GM21447 (cell line): ENCODE results near the gene ENOPH1.

Experiments
- ATAC-seq: cut with Tn5 transposase; IDR thresholded peaks from one replicate; pipeline ENCODE4 v1.9.1; 2021; ENCODE audit not compliant: unreplicated experiment

Gene ENOPH1

DNA sequence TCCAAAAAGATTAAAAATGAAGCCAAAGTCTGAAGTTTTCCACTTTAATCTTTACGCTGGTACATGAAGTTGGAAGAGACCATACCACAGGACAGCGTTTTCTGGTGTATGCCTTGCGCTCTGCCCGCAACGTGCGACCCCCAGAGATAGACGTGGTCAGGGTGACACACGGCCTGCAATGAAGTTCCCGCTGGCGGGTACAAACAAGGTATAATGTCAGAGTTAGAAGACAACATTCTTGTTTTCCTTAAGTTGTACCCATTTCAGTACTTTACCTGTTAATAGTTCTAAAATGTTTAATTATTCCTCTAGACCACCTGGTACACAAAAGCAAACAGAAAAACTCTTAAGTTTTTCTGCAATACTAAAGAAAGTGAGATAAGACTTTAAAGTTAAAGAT lies 4.9 kb upstream of the ENOPH1 start:
- ATAC-seq, result no peak

DNA sequence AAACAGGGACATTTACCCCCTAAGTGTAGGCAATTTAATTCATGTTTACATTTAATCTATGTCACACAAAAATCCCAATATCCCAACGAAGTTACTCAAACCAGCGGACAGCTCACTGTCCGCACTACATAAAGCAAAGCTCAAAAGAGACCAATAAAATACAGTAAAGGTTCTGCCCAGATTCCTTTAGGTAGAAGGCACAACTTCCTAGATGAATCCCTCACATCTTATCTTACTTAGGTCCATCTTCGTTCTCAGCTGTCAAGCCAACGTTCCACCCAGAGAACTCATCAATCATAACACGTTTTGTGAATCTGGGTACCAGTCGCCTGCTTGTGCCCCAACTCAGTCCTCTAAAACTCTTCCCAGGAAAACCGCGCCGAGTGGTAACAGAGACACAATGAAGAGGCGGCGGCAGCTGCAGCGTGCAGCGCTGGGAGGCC lies 1.8 kb upstream of the ENOPH1 start:
- no peak for ATAC-seq

DNA sequence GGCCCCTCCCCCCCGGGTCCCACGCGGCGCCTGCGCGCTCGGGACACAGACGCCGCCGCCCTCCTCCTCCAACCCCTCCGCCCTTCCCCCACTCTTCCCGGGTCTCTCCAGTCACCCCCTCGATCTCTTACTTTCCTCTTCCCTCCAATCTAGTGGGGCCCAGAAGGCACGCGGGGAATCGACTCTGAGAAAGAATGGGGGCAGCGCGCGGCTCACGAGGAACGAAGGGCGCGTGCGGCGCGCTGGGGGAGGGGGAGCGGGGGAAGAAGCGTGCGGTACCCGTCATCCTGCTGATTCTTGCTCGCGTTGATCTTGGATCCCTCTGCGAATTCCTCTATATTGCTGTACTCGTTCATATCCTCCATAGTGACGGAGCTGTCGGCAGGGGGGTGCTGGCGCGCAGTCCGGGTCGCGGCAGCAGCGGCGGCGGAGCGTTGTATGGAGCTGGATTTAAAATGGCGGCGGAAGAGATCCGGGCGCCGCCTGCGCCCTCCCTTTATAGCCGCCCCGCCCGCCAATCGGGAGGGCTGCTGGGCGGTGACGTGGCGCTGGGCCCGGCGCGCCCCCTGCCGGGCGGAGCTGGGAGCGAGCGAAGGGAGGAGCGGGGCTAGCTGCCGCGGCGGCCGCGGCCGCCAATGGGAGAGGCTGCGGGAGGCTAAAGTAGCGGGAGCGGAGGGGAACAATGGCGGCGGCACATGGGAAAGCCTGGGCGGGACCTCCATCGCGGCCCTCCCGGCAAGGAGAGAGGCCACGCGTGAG lies 1.2 kb upstream of the ENOPH1 start:
- peak; percentile 49 for ATAC-seq

DNA sequence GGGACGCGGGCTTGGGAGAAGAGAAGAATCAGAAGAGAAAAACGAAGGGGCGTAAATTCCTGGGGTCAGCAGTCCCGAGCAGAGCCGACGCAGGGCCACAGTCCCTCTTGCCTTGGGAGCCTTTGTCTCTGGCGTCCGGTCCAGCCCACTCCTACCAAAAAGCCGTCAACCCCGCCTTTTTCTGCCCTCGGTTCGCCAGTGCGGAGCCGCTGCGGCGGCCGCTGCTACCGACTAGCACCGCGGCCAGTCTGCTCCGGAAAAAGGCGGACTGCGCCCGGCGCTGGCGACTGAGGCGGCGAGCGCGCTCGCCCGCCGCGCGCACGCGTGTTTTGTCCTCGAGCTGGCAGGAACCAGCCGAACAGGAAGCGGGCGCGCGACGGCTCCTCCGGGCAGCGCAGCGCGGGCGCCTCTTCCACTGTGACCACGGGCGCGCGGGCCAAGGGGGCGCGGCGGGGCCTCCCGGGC lies 630 bp upstream of the ENOPH1 start:
- ATAC-seq, result no peak

DNA sequence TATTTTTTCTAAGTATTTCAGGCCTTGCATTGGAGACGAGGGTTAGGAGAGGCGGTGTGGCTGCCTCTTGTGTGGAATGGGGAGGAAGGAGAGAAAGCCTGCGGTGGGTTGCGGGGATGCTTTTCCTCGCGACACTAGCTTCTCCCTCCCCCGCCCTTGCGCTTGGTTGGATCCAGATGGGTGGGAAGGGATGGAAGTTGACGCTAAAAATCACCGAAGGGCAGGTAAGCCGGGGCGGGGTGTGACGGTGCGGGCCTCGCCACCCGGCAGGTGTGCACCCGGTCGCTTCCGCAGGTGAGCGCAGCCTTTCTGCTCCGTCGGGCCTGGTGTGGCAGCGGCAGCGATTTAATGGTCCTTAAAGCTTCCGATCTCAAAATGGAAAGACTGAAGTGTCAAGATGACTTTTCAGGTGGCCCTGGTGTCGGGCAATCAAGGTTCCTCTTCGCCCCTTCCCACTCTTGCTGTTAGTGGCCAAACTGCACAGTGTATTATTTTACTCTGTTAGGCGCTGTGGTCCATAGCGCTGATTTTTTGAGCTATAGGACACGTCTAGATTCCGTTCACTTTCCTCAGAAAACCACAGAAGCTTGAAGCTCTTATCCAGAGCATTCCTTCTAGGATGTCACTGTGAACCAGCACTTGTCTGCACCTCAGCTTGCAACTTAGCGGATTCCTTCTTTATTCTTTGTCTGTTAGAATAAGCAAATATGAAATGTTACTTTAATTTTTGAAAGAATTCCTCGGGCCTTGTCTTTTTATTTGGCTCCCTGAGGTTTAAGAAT lies 765 bp downstream of the ENOPH1 start:
- peak; percentile 6 for ATAC-seq

DNA sequence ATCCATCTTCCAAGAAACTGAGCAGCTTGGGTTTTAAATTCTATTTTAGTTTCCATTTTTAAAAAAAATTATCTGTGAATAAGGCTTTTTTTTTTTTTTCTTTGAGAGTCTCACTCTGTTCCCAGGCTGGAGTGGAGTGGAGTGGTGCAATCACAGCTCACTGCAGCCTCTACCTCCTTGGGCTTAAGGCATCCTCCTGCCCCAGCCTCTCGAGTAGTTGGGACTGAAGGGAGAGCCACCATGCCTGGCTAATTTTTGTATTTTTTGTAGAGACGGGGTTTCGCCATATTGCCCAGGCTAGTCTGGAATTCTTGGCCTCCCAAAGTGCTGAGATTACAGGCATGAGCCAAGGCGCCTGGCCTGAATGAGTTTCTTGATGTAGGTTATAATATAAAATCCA lies 1.4 kb downstream of the ENOPH1 start:
- no peak for ATAC-seq

DNA sequence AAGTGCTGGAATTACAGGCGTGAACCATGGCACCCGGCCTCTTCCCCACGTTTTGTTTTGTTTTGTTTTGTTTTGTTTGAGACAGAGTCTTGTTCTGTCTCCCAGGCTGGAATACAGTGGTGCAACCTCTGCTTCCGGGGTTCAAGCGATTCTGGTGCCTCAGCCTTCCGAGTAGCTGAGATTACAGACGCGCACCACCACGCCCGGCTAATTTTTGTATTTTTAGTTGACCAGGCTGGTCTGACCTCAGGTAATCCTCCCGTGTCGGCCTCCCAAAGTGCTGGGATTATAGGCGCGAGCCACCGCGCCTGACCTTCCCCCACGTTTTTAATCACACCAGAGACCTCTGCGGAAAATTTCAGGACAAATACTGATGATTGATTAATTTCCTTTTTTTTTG lies 2.2 kb downstream of the ENOPH1 start:
- ATAC-seq, result no peak

DNA sequence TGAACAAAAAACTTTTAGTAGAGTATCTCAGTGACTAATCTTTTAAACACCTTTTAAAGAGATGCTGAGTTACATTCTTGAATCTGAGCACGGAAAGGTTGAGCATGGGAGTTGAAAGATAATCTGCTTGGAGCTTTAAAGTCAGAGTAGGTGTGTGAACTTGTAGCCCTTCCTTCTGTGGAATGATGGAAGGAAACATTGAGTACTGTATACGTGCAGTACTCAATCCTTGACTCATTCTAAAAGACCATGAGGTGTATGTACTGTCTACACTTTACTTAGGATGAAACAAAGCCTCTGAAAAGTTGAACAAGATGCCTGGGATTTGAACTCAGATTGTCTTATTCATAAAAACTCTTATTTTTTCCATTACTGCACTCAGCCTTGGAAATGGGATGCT lies 3.4 kb downstream of the ENOPH1 start:
- no peak for ATAC-seq

DNA sequence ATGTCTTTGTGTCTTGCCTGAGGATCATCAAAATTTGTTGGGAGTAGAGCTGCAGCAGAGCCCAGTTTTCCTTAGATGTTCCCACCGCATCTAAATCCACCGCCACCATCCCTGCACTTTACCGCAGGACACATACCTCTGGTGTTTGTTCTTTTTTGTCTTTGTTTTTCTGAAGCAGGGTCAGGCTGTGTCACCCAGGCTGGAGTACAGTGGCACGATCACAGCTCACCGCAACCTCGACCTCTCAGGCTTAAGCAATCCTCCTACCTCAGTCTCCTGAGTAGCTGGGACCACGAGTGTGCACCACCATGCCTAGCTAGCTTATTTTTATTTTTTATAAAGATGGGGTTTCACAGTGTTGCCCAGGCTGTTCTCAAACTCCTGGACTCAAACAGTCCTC lies 4.6 kb downstream of the ENOPH1 start:
- no peak for ATAC-seq

DNA sequence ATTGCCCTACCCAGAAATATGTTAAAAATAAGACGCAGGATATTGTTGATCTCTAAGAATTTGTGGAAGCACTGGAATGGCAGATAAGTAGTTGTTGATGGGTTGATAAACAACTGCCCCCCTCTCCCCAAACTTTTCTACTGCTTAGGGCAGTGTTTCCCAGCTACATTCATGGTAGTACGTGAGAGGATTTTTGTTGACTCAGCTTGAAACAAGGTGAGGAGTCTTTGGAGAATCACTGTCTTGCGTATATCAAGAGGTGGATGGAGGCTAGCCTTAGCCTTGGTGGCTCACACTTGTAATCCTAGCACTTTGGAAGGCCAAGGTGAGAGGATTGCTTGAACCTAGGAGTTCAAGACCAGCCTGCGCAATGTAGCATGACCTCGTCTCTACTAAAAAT lies 5.7 kb downstream of the ENOPH1 start:
- no peak for ATAC-seq

DNA sequence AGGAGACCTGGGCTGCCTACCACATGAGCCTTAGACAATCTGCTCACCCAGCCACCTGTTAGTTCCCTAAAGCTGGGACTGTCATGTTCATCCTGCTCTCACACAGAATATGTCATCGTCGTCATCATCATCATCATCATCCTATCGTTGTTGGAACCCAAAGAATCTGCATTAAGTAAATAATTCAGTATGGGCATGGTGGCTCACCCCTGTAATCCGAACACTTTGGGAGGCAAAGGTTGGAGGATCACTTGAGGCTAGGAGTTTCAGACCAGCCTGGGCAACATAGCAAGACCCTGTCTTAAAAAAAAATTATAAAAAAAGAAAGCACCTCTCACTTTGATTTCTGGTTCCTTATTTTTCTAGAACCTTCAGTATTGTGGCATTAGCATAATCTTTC lies 6.4 kb downstream of the ENOPH1 start:
- no peak for ATAC-seq

DNA sequence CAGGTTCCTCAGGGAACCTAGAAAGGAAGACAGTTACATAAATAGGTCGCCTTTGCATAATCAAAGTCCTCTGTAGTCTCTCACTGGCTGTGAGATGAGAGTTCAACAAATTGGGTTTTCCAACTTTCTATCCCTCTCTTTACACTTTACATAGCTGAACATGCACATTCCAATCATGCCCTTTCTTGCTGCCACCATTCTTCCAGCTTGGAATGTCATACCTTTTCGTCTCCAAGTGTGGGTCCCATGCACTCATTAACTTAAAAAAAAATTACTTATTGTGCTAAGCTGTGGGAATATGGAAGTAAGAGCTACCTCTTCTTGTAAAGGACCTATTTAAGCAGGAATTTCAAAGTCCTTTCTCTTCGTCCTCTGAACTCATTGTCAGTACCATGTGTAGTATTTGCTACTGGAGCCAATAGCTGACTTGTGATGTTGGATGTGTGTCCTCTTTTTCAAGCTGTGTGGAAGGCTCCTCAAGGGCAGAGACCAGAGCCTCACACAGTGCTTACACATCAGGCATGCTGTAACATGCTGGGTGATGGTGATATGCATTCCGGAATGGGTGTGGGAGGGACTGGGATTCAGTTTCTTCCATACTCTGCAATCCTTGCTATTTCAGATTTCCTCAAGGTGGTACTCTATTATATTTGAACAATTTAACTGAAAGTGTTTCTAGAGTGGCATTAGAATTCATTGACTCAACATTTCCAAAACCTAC lies 7.1 kb downstream of the ENOPH1 start:
- no peak for ATAC-seq

DNA sequence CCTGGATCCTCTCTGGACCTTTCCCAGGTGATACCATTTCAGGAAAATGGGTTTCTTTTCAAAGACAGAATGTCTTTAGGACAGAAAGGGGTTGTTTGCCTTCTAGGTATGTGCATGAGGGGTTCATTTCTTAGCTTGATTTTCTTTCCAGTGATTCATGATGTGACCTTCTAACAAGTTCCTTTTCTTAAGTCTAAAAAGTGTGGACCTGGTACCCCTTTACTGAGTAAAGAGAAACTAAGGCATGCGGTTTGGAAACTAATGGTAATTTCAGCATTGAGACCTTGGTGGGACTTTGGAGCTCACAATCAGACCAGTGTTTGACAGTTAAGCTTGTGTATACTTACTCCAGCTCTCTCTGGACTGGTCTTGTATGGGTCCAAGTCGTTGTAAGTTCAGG lies 8.7 kb downstream of the ENOPH1 start:
- ATAC-seq, result no peak

DNA sequence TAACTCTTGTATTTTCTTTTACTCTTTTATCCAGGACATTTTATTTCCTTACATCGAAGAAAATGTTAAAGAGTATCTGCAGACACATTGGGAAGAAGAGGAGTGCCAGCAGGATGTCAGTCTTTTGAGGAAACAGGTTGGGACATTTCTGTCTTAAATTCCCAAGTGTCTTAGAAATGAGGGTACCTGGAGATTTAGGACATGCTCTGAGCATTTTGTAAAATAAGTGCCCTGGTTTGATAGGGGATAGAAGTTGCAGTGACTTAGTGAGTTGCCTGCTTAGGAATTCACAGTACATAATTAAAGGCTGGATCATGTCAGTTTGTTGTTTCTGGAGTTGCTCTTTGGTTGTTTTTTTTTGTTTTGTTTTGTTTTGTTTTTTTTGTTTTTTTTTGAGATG lies 17.5 kb downstream of the ENOPH1 start:
- no peak for ATAC-seq

DNA sequence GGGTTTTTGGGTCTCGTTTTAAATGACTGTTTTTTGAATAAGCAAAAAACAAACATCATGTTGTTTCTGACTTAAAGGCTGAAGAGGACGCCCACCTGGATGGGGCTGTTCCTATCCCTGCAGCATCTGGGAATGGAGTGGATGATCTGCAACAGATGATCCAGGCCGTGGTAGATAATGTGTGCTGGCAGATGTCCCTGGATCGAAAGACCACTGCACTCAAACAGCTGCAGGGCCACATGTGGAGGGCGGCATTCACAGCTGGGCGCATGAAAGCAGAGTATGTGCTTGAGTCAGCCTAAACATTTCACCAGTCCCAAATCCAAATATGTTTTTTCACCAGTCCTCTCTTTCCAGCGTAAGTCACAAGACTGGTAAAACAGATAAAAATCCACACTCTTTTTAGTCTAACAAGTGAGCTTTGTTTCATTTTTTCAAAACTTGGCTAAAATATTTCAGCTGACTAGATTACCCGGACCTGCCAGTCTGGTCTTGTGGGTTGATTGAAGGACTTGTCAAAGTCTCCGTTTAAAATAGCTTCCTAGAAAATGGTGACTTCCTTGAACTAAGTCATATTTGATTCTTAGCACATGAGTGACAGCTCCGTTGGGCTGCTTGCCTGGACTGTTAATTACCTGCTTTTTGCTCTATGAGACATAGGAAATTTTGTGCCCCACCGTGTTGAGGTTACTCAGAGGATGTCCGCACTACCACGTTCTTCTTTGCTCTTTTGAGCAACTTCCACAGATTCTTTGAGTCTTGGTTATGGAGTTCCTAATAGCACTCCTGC lies 20.8 kb downstream of the ENOPH1 start:
- ATAC-seq, result no peak

DNA sequence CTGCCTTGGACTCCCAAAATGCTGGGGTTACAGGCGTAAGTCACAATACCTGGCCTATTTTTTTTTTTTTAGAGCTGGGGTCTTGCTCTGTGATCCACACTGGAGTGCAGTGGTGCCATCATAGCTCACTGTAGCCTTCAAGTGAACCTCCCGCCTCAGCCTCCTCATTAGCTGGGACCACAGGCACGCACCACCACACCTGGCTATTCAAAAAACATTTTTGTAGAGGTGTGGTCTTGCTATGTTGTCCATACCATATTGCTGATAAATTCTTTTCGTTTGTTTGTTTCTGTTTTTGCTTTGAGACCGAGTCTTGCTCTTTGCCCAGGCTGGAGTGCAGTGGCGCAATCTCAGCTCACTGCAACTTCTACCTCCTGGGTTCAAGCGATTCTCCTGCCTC lies 21.6 kb downstream of the ENOPH1 start:
- no peak for ATAC-seq

DNA sequence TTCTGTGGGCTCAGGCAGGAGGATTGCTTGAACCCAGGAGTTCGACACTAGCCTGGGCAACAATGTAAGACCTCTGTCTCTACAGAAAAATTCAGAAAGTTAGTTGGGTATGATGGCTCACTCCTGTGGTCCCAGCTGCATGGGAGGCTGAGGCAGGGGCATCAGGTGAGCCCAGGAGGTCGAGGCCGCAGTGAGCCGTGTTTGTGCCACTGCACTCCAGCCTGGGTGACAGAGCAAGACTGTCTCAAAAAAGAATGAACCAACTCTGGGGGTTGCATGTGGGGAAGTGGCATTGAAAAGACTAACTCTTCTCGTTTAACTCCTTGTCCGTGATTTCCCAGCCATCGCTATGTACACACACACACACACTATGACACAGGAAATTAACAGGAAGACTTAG lies 26.9 kb downstream of the ENOPH1 start:
- no peak for ATAC-seq

DNA sequence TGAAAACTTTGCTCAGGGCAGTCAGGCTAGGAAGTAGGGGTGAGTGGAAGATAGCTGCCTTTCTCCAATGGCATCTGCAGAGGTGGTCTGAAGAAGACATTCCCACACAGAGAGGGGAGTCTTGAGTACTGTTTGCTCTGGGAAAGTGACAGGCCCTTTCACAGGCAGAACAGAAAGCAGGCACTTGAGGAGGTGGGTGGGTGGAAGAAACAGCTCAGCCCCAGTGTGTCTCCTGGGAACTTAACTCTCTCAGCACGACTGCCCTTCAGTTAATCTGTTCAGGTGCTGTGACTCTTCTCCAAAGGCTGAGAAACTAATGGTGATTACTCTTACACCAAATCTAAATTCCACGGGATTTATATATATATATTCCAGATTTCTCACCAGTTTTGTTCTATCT lies 28.3 kb downstream of the ENOPH1 start:
- ATAC-seq, result no peak

DNA sequence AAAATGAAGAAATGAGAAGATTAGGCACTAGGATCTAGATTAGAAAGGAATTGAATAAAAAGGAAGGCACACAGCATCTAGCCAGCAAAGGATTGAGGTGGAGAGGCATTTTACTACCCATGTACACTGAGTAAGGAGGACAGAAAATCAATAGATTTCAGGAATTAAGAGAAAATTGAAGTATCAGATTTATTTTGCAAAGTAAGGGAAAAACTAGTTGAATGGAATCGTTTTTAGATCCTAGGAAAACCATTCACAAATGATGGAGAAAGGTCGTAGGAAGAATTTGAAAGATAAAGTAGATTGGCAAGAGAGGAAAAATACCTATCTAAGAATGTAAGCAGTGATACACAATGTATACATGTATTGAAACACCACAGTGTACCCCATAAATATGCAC lies 31.3 kb downstream of the ENOPH1 start:
- no peak for ATAC-seq

DNA sequence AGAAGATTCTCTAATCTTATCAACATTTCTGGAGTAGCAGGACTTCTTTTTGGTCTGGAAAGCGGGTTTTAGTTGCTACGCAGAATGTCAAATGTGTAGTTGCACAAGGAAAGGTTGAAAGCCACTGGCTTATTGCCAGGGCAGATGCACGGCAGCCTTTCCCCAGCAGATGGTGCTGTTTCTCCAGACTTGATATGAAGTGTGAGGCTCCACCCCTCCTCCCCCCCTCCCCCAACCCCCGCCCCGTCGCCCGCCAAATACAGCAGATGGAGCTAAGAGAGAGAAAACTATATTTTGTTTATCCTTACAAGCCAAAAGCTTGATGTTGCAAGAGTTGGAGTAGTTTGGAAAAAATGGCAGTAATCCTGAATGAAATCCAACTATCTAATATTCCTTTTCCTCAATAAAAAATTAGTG lies 32.0 kb downstream of the ENOPH1 start:
- peak; percentile 81 for ATAC-seq

DNA sequence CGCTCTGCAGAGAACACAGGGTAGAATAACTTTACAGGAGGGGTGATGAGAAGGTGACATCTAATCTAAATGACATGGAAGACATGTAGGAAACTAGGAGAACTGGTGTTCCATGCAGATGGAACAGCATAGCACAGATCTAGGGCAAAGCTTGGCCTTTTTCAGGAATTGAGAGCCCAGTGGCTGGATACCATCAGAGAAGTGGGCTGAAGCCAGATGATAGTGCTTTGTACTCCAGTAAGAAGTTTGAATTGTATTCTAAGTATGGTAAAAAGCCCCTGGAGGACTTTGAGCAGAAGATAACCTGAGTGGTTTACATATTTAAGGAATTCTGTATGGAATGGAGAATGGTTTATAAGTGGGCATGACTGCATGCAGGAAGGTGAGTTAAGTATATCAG lies 32.8 kb downstream of the ENOPH1 start:
- ATAC-seq, result no peak
